Tibial nerve (tissue), 4 donors: ENCODE results near the gene HS3ST6.

Experiments used
- EP300 ChIP-seq, 2 donors: sonication (generic); formaldehyde crosslinking; IDR thresholded peaks; one replicate each; pipeline ENCODE4 v1.6.1; 2017; ENCODE audit warnings: antibody characterized with exemption in 2 of 2, mild to moderate bottlenecking in 1 of 2
- POLR2A ChIP-seq, 2 donors: fragments of 450-650 bp; IDR thresholded peaks; one replicate each; pipeline ENCODE4 v1.6.1; 2017; ENCODE audit warnings: antibody characterized with exemption in 2 of 2, mild to moderate bottlenecking in 2 of 2, moderate library complexity in 2 of 2
- TF ChIP-seq, protein P1 (sequence below), 5 experiments: fragments of 200-600 bp in 3 of 5; fragments of 450-650 bp in 2 of 5; sonication (generic) in 3 of 5; IDR thresholded peaks; one replicate each; pipeline ENCODE4 v1.5.1; 2016 to 2019; ENCODE audit warnings: antibody characterized with exemption in 5 of 5, mild to moderate bottlenecking in 3 of 5, moderate library complexity in 2 of 5

DNA sequence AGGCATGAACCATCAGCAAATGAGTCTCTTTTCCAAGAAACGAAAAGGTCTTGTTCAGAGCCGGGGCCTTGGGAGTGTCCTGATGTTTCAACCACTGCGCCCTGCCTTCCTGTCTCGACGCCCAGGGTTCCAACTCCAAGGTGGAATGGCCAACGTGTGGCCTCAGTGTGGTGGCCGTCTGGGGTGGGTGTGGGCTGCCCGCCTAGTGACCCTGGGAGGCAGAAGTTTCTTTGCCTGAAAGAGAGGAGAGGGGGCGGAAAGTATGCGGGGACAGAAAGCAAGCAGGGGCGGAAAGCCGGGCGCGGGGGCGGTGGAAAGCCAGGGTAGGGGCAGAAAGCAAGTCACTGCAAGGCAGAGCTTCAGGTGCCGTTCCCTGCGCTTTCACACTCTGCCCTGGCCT lies 20.7 kb upstream of the HS3ST6 start:
- TF ChIP-seq, protein P1, sequence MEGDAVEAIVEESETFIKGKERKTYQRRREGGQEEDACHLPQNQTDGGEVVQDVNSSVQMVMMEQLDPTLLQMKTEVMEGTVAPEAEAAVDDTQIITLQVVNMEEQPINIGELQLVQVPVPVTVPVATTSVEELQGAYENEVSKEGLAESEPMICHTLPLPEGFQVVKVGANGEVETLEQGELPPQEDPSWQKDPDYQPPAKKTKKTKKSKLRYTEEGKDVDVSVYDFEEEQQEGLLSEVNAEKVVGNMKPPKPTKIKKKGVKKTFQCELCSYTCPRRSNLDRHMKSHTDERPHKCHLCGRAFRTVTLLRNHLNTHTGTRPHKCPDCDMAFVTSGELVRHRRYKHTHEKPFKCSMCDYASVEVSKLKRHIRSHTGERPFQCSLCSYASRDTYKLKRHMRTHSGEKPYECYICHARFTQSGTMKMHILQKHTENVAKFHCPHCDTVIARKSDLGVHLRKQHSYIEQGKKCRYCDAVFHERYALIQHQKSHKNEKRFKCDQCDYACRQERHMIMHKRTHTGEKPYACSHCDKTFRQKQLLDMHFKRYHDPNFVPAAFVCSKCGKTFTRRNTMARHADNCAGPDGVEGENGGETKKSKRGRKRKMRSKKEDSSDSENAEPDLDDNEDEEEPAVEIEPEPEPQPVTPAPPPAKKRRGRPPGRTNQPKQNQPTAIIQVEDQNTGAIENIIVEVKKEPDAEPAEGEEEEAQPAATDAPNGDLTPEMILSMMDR (IDR thresholded peaks at IDR 0.05): no peak
- TF ChIP-seq POLR2A (IDR thresholded peaks at IDR 0.05) (no peak), EP300 (IDR thresholded peaks at IDR 0.05) (no peak)
